KMS-11 (cell line): ENCODE measurements around the gene KCP.

Source experiments
- H2AFZ ChIP-seq: fragments of 200-600 bp; sonication (generic); 2 replicates; pipeline ENCODE4 v1.6.1; 2016; ENCODE audit warnings: antibody characterized with exemption, mixed run types, low read depth
- H3K27ac ChIP-seq: fragments of 200-600 bp; sonication (generic); 2 replicates; pipeline ENCODE4 v1.6.1; 2016; ENCODE audit warnings: mild to moderate bottlenecking, mixed run types
- H3K27me3 ChIP-seq: fragments of 200-600 bp; sonication (generic); 2 replicates; pipeline ENCODE4 v1.6.1; 2017; ENCODE audit warnings: mild to moderate bottlenecking, low read depth, mixed run types, moderate library complexity; ENCODE audit not compliant: insufficient read depth
- H3K36me3 ChIP-seq: fragments of 200-600 bp; sonication (generic); 2 replicates; pipeline ENCODE4 v1.6.1; 2017; ENCODE audit warnings: mild to moderate bottlenecking, mixed run types; ENCODE audit not compliant: insufficient read depth
- H3K4me1 ChIP-seq: fragments of 200-600 bp; sonication (generic); 2 replicates; pipeline ENCODE4 v1.6.1; 2016; ENCODE audit warnings: mild to moderate bottlenecking, low read depth, mixed run types; ENCODE audit not compliant: poor library complexity, severe bottlenecking
- H3K4me2 ChIP-seq: fragments of 200-600 bp; sonication (generic); 2 replicates; pipeline ENCODE4 v1.7.0; 2016; ENCODE audit warnings: mild to moderate bottlenecking, mixed run types
- H3K4me3 ChIP-seq: fragments of 200-600 bp; sonication (generic); IDR thresholded peaks from 2 replicates; pipeline ENCODE4 v1.6.1; 2017; ENCODE audit warnings: low read depth, low read length, mixed read lengths; ENCODE audit not compliant: insufficient read depth
- H3K79me2 ChIP-seq: fragments of 200-600 bp; sonication (generic); 2 replicates; pipeline ENCODE4 v1.6.1; 2016; ENCODE audit warnings: low read depth, mixed run types; ENCODE audit not compliant: insufficient read depth
- H3K9ac ChIP-seq: fragments of 200-600 bp; sonication (generic); 2 replicates; pipeline ENCODE4 v1.6.1; 2016; ENCODE audit warnings: mild to moderate bottlenecking, mixed run types
- H4K20me1 ChIP-seq: fragments of 200-600 bp; sonication (generic); 2 replicates; pipeline ENCODE4 v1.6.1; 2016; ENCODE audit warnings: mild to moderate bottlenecking, mixed run types; ENCODE audit not compliant: insufficient read depth
- CTCF ChIP-seq: fragments of 200-600 bp; sonication (generic); conservative IDR thresholded peaks from 2 replicates; pipeline ENCODE4 v1.6.1; 2017; ENCODE audit warnings: low read depth, mild to moderate bottlenecking, antibody characterized with exemption, low read length, moderate library complexity, mixed read lengths

The KCP gene

GRCh38 chr7:128840326-128841170 lies 70.0 kb downstream of the KCP start:
- no peak overlapping the region for H3K9ac ChIP-seq
- no peaks in the 10 kb centered on the region for H4K20me1 ChIP-seq
- no peak overlapping the region for H3K27ac ChIP-seq
- H3K79me2 ChIP-seq: no peaks in the 10 kb centered on the region
- no peak overlapping the region for H3K4me3 ChIP-seq
- no peaks in the 10 kb centered on the region for H3K36me3 ChIP-seq
- H2AFZ ChIP-seq: no peak overlapping the region
- no peak for TF ChIP-seq CTCF
- peaks cover 7% of the 10 kb centered on the region for H3K4me1 ChIP-seq
- H3K4me2 ChIP-seq: no peak overlapping the region
- H3K27me3 ChIP-seq: no peaks in the 10 kb centered on the region; the same call in 1 of the 2 replicates

- Histone ChIP-seq H3K4me3 (no peak overlapping the region), H3K4me1 (peaks cover 7% of the 10 kb centered on the region), H3K36me3 (no peaks in the 10 kb centered on the region), H3K27me3 (no peaks in the 10 kb centered on the region; the same call in 1 of the 2 replicates), H4K20me1 (no peaks in the 10 kb centered on the region), H3K79me2 (no peaks in the 10 kb centered on the region), H3K27ac (no peak overlapping the region), H3K9ac (no peak overlapping the region), H3K4me2 (no peak overlapping the region), H2AFZ (no peak overlapping the region)
- TF ChIP-seq CTCF: no peak
Measured at GRCh38 chr7:128839751-128840177, 70.7 kb downstream of the KCP start.

- Histone ChIP-seq H3K4me3 (no peak overlapping the region), H3K27me3 (peaks cover 2% of the 10 kb centered on the region; the same call in 1 of the 2 replicates), H3K9ac (no peak overlapping the region), H3K4me1 (peaks cover 7% of the 10 kb centered on the region), H3K36me3 (no peaks in the 10 kb centered on the region), H3K79me2 (no peaks in the 10 kb centered on the region), H2AFZ (no peak overlapping the region), H3K27ac (no peak overlapping the region), H3K4me2 (no peak overlapping the region), H4K20me1 (no peaks in the 10 kb centered on the region)
- no peak for TF ChIP-seq CTCF
Measured at GRCh38 chr7:128838981-128839731, 71.4 kb downstream of the KCP start.

GRCh38 chr7:128838109-128838779 lies 72.3 kb downstream of the KCP start:
- H3K36me3 ChIP-seq: no peaks in the 10 kb centered on the region
- H3K27ac ChIP-seq: no peak overlapping the region
- H3K9ac ChIP-seq: no peak overlapping the region
- H3K4me1 ChIP-seq: peaks cover 7% of the 10 kb centered on the region
- H3K4me3 ChIP-seq: no peak overlapping the region
- no peak overlapping the region for H2AFZ ChIP-seq
- no peak for TF ChIP-seq CTCF
- no peaks in the 10 kb centered on the region for H3K79me2 ChIP-seq
- peaks cover 8% of the 10 kb centered on the region; the same call in 1 of the 2 replicates for H3K27me3 ChIP-seq
- no peak overlapping the region for H3K4me2 ChIP-seq
- H4K20me1 ChIP-seq: no peaks in the 10 kb centered on the region
